Right lobe of liver (tissue), 4 donors: ENCODE results near the gene ACBD6.

ENCODE experiments used
- CTCF ChIP-seq, 4 donors: fragments of 200-600 bp in 3 of 4; fragments of 450-650 bp in 1 of 4; IDR thresholded peaks; one replicate each; pipeline versions ENCODE4 v1.5.1 to v1.8.0; 2016 to 2022; ENCODE audit warnings: antibody characterized with exemption in 4 of 4, mild to moderate bottlenecking in 2 of 4
- POLR2A ChIP-seq: fragments of 450-650 bp; IDR thresholded peaks from one replicate; pipeline ENCODE4 v1.6.1; 2017; ENCODE audit warnings: antibody characterized with exemption, mild to moderate bottlenecking
- donor health status: DM: no; HTN: no; CAD: no.
- donor health status: DM: no; HTN: no; CAD: no.
- donor health status: DM: no; HTN: yes; CAD: no.

- TF ChIP-seq POLR2A (no peak), CTCF (IDR thresholded peaks at IDR 0.05) (no peak)
Observed at GRCh38 chr1:180353945-180354344, 148.4 kb downstream of the ACBD6 start.
